Liver (tissue), 9 donors: Measurements from ENCODE around the gene NAA35. TPM values are rescaled to one million over a fixed set of nuclear protein-coding genes. Genes with fewer than 3 reads are reported as not detected.
A peak's percentile ranks its signal among the peaks of the same experiment; 100 is the strongest.

Experiments
- DNase-seq: peaks from one replicate; pipeline ENCODE4 v3.0.0-alpha.2; 2017; ENCODE audit warnings: low spot score
- H3K27ac ChIP-seq, 2 donors: one replicate each; pipeline ENCODE4 v1.7.0; 2013; ENCODE audit warnings: inconsistent platforms in 2 of 2, low read length in 2 of 2, control low read depth in 1 of 2, low read depth in 1 of 2, mild to moderate bottlenecking in 1 of 2
- H3K27me3 ChIP-seq, 4 donors: one replicate each; pipeline versions ENCODE4 v1.6.1 to v1.7.0; 2013; ENCODE audit warnings: low read length in 3 of 4, inconsistent platforms in 1 of 4, mild to moderate bottlenecking in 1 of 4, moderate library complexity in 1 of 4; ENCODE audit not compliant: control insufficient read depth in 4 of 4, insufficient read depth in 4 of 4
- H3K36me3 ChIP-seq, 4 donors: one replicate each; pipeline versions ENCODE4 v1.6.1 to v1.7.0; 2013; ENCODE audit warnings: low read length in 3 of 4, mild to moderate bottlenecking in 3 of 4, low read depth in 1 of 4, moderate library complexity in 1 of 4; ENCODE audit not compliant: control insufficient read depth in 4 of 4, insufficient read depth in 3 of 4
- H3K4me1 ChIP-seq, 4 donors: one replicate each; pipeline versions ENCODE4 v1.6.1 to v1.7.0; 2013; ENCODE audit warnings: low read length in 3 of 4, mild to moderate bottlenecking in 3 of 4, moderate library complexity in 1 of 4; ENCODE audit not compliant: control insufficient read depth in 4 of 4, insufficient read depth in 4 of 4
- H3K4me3 ChIP-seq, 3 donors: one replicate each; pipeline versions ENCODE4 v1.6.1 to v1.7.0; 2013; ENCODE audit warnings: low read length in 3 of 3, control low read depth in 1 of 3, low read depth in 1 of 3, mild to moderate bottlenecking in 1 of 3
- H3K9ac ChIP-seq, 2 donors: one replicate each; pipeline ENCODE4 v1.7.0; 2013; ENCODE audit warnings: low read length in 2 of 2, mild to moderate bottlenecking in 2 of 2, moderate library complexity in 2 of 2, control low read depth in 1 of 2, low read depth in 1 of 2
- H3K9me3 ChIP-seq, 4 donors: one replicate each; pipeline versions ENCODE4 v1.6.1 to v1.7.0; 2013; ENCODE audit warnings: low read length in 3 of 4; ENCODE audit not compliant: control insufficient read depth in 4 of 4
- CTCF ChIP-seq: fragments of 150-350 bp; IDR thresholded peaks from 2 replicates; pipeline ENCODE4 v1.5.1; 2017; ENCODE audit warnings: improper control_type of control experiment, low read depth, low read length; ENCODE audit not compliant: missing input control
- FOXA1 ChIP-seq: IDR thresholded peaks from 2 replicates; pipeline ENCODE4 v1.6.1; 2016; ENCODE audit warnings: antibody characterized with exemption
- FOXA2 ChIP-seq: IDR thresholded peaks from 2 replicates; pipeline ENCODE4 v1.6.1; 2016; ENCODE audit warnings: antibody characterized with exemption
- GABPA ChIP-seq, 2 donors: IDR thresholded peaks in 1 of 2; conservative IDR thresholded peaks in 1 of 2; 2 replicates each; pipeline ENCODE4 v1.6.1; 2016; ENCODE audit warnings: antibody characterized with exemption in 2 of 2, mild to moderate bottlenecking in 1 of 2, moderate library complexity in 1 of 2
- HNF4A ChIP-seq, 2 donors: conservative IDR thresholded peaks; 2 replicates each; pipeline ENCODE4 v1.6.1; 2016; ENCODE audit warnings: antibody characterized with exemption in 2 of 2, mild to moderate bottlenecking in 2 of 2
- JUND ChIP-seq, 2 donors: IDR thresholded peaks; 2 replicates each; pipeline ENCODE4 v1.6.1; 2016; ENCODE audit warnings: antibody characterized with exemption in 2 of 2
- MAX ChIP-seq: IDR thresholded peaks from 2 replicates; pipeline ENCODE4 v1.6.1; 2016; ENCODE audit warnings: antibody characterized with exemption
- RAD21 ChIP-seq, 2 donors: IDR thresholded peaks; 2 replicates each; pipeline ENCODE4 v1.6.1; 2016; ENCODE audit warnings: antibody characterized with exemption in 2 of 2, mild to moderate bottlenecking in 2 of 2
- REST ChIP-seq: IDR thresholded peaks from 2 replicates; pipeline ENCODE4 v1.6.1; 2016; ENCODE audit warnings: antibody characterized with exemption, mild to moderate bottlenecking
- TAF1 ChIP-seq: conservative IDR thresholded peaks from 2 replicates; pipeline ENCODE4 v1.6.1; 2016; ENCODE audit warnings: antibody characterized with exemption, mild to moderate bottlenecking
- YY1 ChIP-seq: IDR thresholded peaks from 2 replicates; pipeline ENCODE4 v1.6.1; 2016; ENCODE audit warnings: antibody characterized with exemption, mild to moderate bottlenecking
- WGBS: extraction: QIAGEN DNeasy Blood & Tissue Kit; methylation state at CpG from one replicate; pipeline ENCODE4 v1.1.7; 2013; 5-methylcytosine and 5-hydroxymethylcytosine counted together
- polyA plus RNA-seq, 2 donors: library from polyadenylated mRNA; stranded (reverse) in 1 of 2; unstranded in 1 of 2; fragments of 200-250 nt in 1 of 2; fragments of >200 nt in 1 of 2; fragmentation: Nextera tagmentation in 1 of 2; extraction: Ambion mirVana in 1 of 2; gene quantifications; one replicate each; pipeline versions ENCODE4 v1.2.1 to v1.2.3, GENCODE V29; 2013 to 2015
- total RNA-seq, 2 donors: library from RNA; depleted of rRNA; stranded (reverse); fragments of >200 nt; gene quantifications; one replicate each; pipeline ENCODE4 v1.2.3, GENCODE V29; 2014
- donor health status: healthy.
- donor health status: healthy.
- donor health status: healthy.
- donor health status: healthy.
- donor health status: healthy.

Gene NAA35
- total and polyA plus RNA-seq, 4 donors = 5.2 to 14.8 (median 9.2) TPM

- no peak for DNase-seq
- H3K4me1 ChIP-seq = no peaks in the 10 kb centered on the region
- H3K27ac ChIP-seq = no peak overlapping the region
- H3K27me3 ChIP-seq = no peaks in the 10 kb centered on the region
- WGBS = 86% methylated on average over 3 of the region's 3 CpGs
- no peak overlapping the region for H3K4me3 ChIP-seq
- H3K36me3 ChIP-seq = peaks cover 4 to 58% (median 27%) of the 10 kb centered on the region in 4 donors
- H3K9me3 ChIP-seq = no peaks in the 10 kb centered on the region
- TF ChIP-seq RAD21 (IDR thresholded peaks at IDR 0.05) (no peak), HNF4A (conservative IDR thresholded peaks at IDR 0.05) (no peak), FOXA1 (no peak), JUND (IDR thresholded peaks at IDR 0.05) (no peak), MAX (no peak)
- H3K9ac ChIP-seq = no peak overlapping the region
These were observed 81.8 kb downstream of the NAA35 start for GRCh38 chr9:86022687-86023266.

DNA sequence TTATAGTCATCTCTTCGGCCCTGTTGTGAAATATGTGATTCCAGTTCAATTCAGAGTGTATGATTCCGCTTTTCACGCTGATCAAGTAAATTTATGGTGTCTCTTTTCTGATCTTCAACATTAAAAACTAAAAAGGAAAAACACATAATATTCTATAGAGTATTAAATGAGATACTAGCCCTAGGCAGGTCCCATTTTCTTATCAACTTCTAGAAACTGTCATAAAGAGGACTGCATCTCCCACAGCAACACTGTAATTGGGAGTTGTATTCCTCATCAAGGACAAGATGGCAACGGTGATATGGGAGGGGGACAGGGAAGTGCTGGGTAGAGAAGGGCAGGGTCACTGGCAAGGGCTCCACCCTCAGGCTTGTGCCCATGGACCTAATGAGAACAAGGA lies 86.8 kb downstream of the NAA35 start:
- DNase-seq = no peak
- Histone ChIP-seq H3K4me3 (no peak overlapping the region), H3K27me3 (no peaks in the 10 kb centered on the region), H3K4me1 (no peaks in the 10 kb centered on the region), H3K9ac (no peak overlapping the region), H3K36me3 (peaks cover 4 to 40% (median 15%) of the 10 kb centered on the region in 4 donors), H3K9me3 (no peaks in the 10 kb centered on the region), H3K27ac (no peak overlapping the region)
- TF ChIP-seq TAF1 (no peak), FOXA2 (no peak), REST (no peak), GABPA (IDR thresholded peaks at IDR 0.05 in 1 of 2, conservative IDR thresholded peaks at IDR 0.05 in 1 of 2) (no peak)
- WGBS = 94% methylated on average over 4 of the region's 4 CpGs

DNA sequence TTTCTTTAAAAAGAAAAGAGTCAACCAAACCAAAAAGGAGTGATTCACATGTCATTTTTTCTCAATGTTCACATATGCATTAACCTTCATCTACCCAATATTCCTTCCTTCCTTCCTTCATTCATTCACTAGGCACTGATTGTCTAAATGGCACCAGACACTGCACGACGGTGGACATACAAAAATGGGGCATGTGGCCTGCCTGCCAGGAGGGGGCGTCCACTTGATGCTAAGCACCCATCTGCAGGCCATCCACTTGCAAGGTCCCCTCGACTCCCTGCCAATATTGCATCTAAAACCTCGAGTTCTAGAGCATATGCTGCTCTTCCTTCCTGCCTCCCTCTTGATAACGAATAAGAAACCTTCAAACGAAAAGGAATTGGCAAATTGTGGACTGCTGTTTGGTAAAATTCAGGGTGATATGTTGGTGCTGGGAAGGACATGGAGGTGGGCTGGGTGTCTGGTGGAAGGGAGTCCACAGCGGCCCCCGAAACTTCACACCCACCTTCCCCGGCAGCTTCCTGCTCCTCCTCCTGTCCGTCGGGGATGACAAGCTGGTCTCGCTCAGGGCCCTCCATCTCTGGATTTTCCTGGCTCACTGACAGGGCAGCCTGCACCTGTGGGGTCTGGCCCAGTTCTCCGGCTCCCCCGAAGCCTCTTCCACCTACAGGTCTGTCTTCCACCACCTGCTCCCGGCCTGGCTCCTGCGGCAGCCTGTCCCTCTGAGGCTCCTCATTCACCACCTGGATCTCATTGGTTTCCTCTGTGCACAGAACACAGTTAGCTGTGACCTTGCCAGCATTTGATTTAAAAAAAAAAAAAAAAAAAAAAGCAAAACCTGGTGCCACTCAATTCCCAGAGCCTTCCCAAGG lies 94.2 kb downstream of the NAA35 start:
- Histone ChIP-seq H3K27me3 (no peaks in the 10 kb centered on the region), H3K4me1 (no peaks in the 10 kb centered on the region), H3K9ac (no peak overlapping the region), H3K4me3 (no peak overlapping the region), H3K9me3 (no peaks in the 10 kb centered on the region), H3K36me3 (no peaks in the 10 kb centered on the region), H3K27ac (no peak overlapping the region)
- TF ChIP-seq YY1 = no peak
- peak; percentile 22 for TF ChIP-seq CTCF
- TF ChIP-seq RAD21 (IDR thresholded peaks at IDR 0.05) = peak in 1 of 2 donors; percentile 74
- 80% methylated on average over 17 of the region's 17 CpGs for WGBS
- DNase-seq = no peak
